SHP77 (cell line): ENCODE measurements around the gene LRP1B.
"Not testable (repeated sequence)": the region's sequence is repeated elsewhere in the genome, so short reads cannot be mapped to it uniquely, and the experiment has no call there.

Experiments
- DNase-seq, 2 experiments: peaks; one replicate each; lab custom pipeline; 2025; lab: John Stamatoyannopoulos, UW

LRP1B gene

DNA sequence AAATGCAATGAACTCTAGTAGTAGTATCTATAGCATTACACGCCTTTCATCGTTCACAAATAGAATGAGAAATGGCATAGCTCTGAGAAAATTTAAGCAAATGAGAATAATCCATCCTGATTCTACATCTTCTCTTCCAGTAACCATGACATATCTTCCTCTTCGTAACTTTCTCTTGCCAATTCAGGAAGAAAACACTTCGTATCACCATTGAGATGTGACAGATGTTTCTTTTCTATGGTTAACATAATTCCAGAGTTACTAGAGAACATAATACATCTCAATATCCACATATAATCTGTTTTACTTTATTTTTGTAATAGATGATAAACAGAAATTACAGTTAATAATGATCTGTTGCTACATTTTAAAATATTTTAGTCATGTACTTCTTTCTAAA, 1527.4 kb downstream of the LRP1B start:
- DNase-seq = no peak

GRCh38 chr2:140601801-140602200, 1529.0 kb downstream of the LRP1B start:
- no peak for DNase-seq

- no peak for DNase-seq
These were observed 1529.5 kb downstream of the LRP1B start for GRCh38 chr2:140601342-140601741.

GRCh38 chr2:140600116-140600515, 1530.7 kb downstream of the LRP1B start:
- no peak for DNase-seq

DNA sequence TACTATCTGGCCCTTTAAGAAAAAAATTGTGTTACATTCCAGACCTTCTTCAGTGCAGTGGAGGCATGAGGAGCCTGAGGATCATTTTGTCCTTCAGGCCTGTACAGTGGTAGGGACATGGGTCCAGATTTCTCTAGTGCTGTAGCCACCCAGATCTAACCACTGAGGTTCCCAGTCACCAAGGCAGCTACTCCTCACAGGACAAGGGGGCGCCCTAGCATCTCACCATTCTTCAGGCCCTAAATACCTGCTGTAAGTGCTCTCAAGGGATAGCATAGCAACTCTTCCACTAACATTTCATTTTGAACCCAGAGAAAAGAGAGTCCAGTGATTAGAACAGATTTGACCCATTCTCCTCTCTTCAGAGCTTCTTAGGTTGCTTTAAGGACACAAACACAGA, 1533.0 kb downstream of the LRP1B start:
- no peak for DNase-seq

DNA sequence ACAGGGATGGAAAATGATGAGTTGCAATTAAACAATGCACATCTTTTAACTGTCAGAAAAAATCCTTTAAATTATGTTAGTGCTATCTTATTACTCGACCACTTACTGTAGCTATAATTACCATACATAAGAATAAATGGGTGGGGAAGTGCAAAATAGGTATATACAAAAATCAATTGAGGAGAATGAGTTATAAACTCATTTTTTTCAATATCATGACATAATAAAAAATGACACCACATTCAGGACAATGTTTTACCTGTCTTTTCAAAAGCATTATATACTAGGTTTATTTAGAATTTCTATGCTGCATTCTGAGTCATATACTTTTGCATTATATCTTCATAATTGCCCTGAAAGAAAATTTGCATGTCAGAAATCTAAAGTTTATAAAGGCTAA, 1533.6 kb downstream of the LRP1B start:
- no peak for DNase-seq

DNA sequence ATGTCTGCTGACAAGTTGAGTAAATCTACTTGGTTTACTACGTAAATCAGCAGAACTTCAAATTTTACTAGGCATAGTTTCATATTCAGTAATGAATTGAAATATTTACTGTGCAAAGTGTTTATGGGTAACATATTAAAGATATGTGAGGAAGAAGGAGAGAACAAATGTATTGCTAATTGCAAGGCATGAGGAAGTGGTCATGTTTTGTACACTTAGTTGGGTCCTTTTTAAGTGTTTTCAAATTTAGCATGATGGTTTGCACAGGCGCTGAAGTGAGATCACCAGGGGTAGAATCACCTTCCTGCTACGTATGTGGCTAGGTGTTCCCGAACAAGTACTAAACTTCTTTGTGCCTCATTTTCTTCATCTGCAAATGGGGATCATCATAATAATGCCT, 1534.4 kb downstream of the LRP1B start:
- no peak for DNase-seq

- DNase-seq = no peak
These were observed 1535.7 kb downstream of the LRP1B start for GRCh38 chr2:140595107-140595506.

- no peak for DNase-seq
These were observed 1537.7 kb downstream of the LRP1B start for GRCh38 chr2:140593132-140593531.

DNA sequence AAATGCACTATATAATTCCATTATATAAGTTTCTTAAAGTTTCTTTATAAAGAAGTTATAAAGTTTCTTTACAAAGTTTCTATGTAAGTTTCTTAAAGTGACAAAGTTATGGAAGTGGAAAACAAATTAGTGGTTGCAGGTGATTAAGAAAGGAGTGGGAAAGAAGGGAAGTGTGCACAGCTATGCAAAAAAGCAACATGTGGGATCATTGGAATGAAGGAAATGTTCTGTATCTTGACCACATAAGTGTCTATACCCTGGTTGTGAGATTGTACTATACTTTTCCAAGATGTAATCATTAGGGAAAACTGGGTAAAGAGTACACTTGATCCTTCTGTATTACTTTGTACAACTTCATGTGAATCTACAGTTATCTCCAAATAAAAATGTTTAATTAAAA, 1541.1 kb downstream of the LRP1B start:
- DNase-seq = no peak

- DNase-seq = no peak
These were observed 1541.5 kb downstream of the LRP1B start for GRCh38 chr2:140589273-140589672.

- no peak for DNase-seq
These were observed 1544.4 kb downstream of the LRP1B start for GRCh38 chr2:140586379-140586778.

- DNase-seq = no peak
These were observed 1545.8 kb downstream of the LRP1B start for GRCh38 chr2:140585016-140585415.

DNA sequence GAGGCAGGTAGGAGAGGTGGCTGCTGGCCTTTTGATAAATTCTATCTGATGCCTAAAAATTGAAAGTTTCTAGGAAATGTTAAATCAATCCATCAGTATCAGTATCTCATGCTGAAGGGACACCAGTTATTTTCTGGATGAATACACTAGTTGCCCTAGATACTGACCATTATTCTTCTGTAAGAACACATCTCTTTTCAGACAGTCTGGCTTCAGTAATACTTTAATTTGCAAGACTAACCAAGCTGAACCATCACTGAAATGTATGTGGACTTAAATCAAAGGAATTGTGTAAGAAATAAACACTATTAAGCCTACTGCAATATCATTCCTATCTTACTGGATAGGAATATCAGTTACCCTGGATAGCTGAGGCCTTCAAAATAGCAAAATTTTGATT, 1546.3 kb downstream of the LRP1B start:
- no peak for DNase-seq

GRCh38 chr2:140580532-140581151, 1550.2 kb downstream of the LRP1B start:
- peak; percentile 8 to 22 for DNase-seq

- DNase-seq = no peak
These were observed 1553.4 kb downstream of the LRP1B start for GRCh38 chr2:140577453-140577852.

GRCh38 chr2:140567734-140568133, 1563.1 kb downstream of the LRP1B start:
- DNase-seq = no peak

- no peak for DNase-seq
These were observed 1565.1 kb downstream of the LRP1B start for GRCh38 chr2:140565756-140566155.

DNA sequence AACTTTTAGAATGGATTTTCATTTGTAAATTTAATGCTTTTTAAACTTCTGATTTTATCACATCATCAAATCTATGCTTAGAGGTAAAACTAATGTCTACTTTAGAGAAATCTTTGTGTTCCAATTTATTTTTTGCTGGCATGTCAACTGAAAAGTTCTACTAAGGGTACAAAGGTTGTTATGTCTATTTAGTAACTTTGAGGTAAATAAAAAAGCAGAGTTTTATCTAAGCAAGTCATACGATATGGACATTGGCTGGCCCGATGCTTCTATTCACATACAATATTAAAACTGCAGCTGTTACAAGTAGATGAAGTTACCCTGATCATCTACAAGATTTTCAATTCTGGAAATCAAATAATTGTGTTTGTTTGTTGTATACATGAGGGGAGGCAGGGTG, 1575.1 kb downstream of the LRP1B start:
- no peak for DNase-seq

DNA sequence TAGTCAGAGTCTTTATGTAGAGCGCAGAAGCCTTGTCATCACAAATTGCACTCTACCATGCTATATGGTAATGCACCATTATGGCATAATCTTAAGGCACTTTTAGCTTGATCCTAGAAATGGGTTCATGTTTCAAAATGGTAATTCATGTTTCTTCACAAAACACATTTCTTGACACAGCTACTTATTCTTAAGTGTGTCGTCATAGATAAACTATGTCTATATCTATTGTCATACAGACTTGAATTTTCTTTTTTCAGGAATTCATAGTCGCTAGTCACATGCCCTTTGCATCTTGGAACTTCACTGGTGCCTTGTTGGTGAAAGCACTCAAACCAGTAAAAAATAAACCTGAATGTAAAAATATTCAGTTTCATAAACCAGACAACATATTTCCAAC, 1578.2 kb downstream of the LRP1B start:
- no peak for DNase-seq

DNA sequence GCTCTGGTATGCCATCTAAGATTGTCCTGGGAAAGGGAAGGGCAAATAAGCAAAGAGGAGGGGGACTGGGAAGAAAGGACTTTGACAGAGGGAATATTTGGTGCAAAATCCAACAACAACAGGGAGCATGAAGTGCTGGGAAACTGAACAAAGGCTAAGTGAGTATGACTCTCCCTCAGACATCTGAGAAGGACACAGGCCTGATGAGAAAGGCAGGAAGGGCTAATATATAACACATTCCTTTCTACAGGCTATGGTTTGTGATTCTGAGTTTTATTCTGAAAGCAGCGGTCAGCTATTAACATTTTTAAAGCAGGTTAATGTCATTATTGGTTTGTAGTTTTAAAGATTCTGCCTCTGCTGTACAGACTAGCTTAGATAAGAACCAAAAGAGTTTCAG, 1579.5 kb downstream of the LRP1B start:
- no peak for DNase-seq

DNA sequence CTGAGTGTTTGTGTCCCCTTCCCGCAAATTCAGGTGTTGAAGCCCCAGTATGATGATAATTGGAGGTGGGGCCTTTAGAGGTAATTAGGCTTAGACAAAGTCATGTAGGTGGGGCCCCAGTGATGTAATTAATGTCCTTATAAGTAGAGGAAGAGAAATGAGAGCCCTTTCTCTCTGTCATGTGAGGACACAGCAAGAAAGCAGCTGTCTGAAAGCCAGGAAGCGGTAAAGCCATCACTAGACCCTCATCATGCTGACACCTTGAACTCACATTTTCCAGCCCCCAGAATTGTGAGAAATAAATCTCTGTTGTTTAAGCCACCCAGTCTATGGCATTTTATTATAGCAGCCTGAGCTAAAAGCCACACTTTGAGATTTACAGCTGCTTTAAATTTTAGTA, 1580.0 kb downstream of the LRP1B start:
- no peak for DNase-seq

GRCh38 chr2:140544769-140545168, 1586.0 kb downstream of the LRP1B start:
- DNase-seq = not testable (repeated sequence)

DNA sequence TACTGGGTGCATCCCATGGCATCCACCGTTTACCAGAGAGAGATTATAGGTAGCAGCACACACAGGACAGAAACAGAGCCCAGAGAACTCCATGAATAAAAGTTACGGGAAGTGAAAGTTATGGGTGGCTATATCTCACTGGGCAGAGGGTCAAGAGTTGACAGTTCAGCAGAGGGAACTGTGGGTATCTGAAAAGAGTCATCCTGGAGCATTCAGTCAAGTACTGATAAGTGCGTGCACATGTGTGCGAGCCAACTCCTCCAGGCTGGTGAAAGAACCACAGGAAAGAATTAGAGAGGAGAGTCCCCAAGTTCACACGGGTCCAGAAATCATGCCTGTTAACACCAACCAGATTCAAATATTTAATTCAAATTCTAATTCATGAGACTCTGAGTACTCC, 1588.2 kb downstream of the LRP1B start:
- DNase-seq = no peak
